Measurements from ENCODE around the gene EPHA6.
"Not testable (repeated sequence)": the region's sequence is repeated elsewhere in the genome, so short reads cannot be mapped to it uniquely, and the experiment has no call there.

EPHA6 gene

DNA sequence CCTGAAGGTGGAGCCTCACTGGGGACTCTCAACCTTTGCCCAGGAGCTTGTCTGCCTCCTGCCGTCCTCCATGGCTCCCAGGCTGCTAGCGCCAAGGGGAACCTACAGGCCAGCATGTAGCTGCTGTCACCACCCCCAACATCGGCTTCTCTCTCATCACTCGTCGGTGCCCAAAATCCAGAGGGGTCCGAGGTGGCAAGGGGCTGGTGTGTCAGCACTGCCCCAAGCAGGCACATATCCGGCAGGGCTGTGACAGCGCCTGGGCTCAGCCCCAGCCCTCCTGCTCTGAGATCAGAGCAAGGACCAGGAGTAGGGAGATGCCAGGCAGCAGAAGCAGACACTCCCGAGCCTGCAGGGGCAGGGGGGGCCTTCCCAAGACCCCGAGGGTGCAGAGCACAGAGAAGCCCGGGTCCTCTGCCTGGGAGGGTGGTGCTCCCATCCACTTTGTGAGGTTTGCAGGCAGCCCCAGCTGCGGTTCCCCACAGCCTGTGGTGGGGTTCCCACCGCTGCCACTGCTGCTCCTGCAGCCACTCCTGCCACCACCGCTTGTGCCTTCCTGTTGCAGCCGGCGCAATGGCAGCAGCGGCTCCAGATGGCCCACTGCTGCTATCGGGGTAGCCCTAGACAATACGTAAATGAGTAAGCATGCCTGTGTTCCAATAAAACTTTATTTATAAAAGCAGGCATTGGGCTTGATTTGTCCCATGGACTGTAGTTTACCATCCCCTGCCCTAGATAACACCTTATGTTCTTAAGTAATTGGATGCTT lies 451.0 kb downstream of the EPHA6 start:
- in situ Hi-C loops (cut with HindIII; ENCODE audit: low sequenced_read_pairs): no loop called here

DNA sequence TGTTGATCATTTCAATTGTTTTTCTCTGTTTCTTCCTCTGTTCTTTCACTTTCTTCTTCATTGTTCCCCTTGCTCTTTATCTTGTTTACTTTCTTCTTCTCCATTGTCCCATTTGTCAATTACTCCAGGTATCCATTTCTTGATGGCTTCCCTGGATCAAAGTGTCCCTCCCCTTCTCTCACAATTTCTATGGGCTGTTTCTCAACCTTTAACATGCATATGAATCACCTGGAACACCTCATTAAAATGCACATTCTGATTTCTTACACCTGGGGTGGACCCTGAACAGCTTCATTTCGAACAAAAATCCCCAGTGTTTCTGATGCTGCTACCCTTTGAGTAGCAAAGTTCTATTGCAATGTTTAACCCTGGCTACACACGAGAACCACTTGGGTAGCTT lies 454.8 kb downstream of the EPHA6 start:
- in situ Hi-C loops (cut with HindIII; ENCODE audit: low sequenced_read_pairs): no loop called here

DNA sequence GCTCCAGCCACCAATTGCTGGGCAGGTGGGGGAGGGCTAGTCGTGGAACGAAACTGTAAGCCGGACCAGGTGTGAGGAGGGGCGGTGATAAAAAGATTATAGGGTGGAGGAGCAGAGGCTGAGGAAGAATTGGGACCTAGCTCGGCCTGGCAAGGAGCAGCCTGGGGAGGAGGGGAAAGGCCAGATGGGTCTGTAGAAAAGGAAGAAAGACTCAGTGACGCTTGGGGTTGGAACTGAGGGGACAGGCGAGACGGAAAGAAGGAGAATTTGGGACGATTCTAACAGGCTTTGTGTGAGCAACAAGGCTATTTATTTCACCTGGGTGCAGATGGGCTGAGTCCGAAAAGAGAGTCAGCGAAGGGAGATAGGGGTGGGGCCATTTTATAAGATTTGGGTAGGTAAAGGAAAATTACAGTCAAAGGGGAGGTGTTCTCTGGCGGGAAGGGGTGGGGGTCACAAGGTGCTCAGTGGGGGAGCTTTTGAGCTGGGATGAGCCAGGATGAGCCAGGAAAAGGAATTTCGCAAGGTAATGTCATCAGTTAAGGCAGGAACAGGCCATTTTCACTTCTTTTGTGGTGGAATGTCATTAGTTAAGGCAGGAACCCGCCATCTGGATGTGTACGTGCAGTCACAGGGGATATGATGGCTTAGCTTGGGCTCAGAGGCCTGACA lies 462.6 kb downstream of the EPHA6 start:
- in situ Hi-C loops (cut with HindIII; ENCODE audit: low sequenced_read_pairs): not testable (repeated sequence)

DNA sequence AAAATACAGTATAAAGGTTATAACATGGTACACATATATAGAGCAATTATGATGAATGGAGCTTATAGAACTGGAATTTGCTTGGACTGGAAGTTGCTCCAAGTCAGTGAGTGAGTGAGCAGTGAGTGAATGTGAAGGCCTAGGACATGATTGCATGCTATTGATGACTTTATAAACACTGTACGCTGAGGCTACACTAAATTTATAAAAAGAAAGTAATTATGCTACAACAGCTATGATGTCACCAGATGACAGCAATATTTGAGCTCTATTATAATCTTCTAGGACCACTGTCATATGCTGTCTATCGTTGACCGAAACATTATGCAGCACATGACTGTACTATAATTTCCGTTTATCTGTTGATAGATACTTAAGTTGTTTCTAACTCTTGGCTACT lies 463.3 kb downstream of the EPHA6 start:
- in situ Hi-C loops (cut with HindIII; ENCODE audit: low sequenced_read_pairs): no loop called here

DNA sequence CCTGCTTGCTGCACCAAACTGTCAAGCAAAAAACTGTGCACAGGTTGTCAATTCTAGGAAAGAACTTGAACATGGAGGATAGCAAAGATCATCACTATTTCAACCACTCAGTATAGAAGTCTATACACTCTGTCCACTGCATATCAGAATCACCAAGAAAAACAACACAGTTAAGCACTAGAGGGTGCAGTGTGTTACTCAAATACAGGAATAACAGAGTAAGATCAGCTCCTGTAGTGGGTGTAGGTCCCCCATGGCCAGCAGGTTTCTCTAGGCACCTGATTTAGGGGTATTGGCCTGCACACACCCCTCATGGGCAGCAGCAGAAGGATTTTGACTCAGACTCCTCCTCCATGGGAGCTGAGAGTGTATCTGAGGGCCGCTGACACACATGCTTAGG lies 464.1 kb downstream of the EPHA6 start:
- in situ Hi-C loops (cut with HindIII; ENCODE audit: low sequenced_read_pairs): no loop called here

DNA sequence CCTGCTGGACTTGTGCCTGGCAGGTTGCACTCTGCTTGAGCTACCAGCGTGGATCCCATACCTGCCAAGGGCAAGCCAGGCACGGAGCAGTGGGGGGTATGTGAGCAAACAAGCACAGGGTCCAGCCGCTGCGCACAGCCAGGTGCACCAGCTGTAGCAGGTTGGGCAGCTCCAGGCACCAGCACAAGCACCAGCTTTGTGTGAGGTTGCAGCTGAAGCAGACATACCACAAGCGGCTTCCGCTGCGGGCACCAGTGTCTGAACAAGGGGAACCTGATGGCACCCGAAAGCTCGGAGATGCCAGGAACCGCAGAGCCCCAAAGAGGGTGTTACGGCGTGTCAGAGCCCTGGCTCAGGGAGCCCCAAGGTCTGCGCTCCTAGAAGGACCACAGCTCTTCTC lies 477.5 kb downstream of the EPHA6 start:
- in situ Hi-C loops (cut with HindIII; ENCODE audit: low sequenced_read_pairs): no loop called here

DNA sequence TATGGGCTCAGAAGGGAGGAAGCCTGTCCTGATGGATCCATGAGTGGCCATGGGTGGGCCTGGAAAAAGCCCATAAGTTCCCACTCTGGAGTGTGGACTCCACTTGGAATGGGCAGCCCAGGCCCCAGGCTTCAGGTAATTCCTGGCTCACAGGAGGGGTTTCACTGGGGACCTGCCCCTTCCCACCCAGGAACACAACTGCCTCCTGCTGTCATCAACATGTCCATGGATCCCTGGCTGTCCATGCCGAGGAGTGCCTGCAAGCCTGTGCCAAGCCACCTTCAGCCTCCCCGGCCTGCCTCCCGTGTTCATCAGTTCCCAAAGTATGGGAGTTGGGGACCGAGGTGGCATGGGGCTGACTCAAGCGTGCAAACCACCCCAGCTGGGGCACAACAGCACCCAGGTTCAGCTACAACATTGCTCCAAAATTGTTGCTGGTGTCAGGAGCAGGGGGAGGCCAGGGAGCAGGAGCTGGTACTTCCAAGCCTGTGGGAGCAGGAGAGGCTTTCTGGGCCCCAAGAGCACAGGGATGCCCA lies 479.3 kb downstream of the EPHA6 start:
- in situ Hi-C loops (cut with HindIII; ENCODE audit: low sequenced_read_pairs): no loop called here

DNA sequence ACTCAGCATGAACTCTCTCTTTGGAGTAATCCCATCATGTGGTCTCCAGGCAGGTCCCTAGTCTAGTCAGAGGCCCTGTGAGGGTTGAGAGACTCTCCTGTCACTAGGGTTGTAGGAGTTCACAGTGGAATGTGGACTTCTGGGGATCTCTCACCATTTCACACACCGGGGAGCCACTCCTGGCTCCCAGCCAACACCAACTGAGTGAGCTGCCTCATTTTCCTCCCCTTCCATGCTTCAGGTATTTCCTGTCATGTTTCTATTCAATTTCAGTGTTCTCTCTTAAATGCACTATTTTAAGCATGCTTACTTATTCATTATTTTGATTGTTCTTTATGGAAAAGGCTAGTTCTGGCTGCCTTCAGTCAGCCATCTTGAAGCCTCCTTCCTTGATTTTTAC lies 482.6 kb downstream of the EPHA6 start:
- in situ Hi-C loops (cut with HindIII; ENCODE audit: low sequenced_read_pairs): no loop called here

DNA sequence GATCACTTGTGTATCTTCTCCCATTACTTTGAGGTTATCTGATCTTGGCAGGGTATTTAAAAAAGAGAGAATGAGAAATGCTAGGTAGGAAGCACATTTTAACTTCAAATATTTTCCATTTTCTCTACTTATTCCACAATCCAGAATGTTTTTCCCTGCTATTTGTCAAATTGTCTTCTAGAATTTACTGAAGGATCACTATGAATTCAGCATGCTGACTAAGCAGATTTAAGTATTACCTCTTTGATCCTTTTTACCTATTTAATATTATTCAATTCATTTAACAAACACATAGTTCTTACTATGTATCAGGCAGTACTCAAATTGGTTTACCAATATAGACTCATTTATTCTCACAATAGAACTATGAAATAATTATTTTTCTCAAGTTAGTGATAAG lies 486.7 kb downstream of the EPHA6 start:
- in situ Hi-C loops (cut with HindIII; ENCODE audit: low sequenced_read_pairs): no loop called here

DNA sequence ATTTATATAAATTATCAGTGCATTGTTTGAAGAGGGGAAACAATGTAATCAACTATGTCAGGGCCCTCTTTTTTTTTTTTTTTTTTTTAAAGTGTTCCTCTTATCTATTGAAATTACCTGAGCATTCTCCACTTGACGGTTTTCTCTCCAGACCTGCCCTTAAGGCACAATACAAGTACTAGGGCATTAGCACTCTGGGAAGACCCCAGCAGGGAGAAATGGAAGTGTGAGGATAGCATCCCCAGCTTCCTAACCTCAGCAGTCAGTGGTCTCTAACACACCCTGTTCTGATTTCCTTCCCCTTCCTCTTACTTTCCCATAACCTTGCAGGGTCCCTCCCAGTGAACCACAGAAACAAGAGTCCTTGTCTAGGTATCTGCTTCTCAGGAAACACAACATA lies 491.8 kb downstream of the EPHA6 start:
- in situ Hi-C loops (cut with HindIII; ENCODE audit: low sequenced_read_pairs): no loop called here

DNA sequence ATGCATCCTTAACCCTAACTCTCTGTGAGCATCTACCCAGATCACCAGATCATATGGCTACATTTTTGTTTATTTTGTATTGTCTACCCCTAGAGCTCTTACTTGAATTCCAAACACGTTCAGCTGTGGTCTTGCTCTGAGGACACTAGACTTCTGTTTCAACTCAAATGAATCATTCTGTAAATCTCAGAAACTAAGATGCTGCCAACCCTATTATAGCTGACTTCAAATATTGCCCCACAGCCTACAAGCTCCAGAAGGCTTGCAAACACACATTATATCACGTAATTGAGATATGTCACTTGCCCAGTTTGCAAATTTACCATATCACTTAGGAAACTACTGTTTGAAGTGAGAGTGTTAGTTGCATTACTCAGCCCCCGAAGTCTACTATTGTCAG lies 524.0 kb downstream of the EPHA6 start:
- in situ Hi-C loops (cut with HindIII; ENCODE audit: low sequenced_read_pairs): no loop called here

DNA sequence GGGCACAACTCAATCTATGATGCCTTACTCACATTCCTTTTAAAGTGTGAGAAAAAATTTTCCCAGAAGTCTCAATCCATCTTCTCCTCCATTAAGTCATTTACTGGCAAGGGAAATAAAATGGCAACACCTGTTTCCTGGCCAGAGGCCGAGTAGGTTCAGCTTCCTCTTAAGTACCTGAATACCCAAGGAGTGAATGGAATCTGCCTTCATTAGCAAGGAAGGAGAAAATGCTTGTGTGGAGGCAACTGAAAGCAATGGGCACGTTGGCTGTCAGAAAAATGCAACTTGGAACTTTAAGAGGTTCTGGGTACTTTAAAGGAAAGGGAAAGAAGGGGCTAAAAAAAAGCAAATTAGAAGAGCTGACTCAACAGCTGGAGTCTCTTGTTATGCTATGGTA lies 526.5 kb downstream of the EPHA6 start:
- in situ Hi-C loops (cut with HindIII; ENCODE audit: low sequenced_read_pairs): no loop called here

DNA sequence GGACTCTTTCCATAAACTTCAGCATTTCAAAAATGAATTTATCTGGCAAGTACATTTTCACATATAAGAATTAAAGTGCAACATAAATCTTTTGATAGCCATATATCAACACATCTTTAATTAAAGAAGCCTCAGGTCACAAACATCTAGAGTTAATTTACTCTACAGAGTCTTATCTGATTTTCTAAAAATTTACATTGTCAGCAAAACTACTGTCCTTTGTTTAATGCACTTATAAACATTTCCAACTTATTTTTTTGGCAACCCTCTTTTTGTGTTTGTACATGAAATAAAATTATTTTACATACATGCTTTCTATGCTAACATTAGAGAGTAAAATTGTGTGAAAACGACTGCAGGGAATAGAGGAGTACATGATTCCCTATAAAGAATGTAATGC lies 533.4 kb downstream of the EPHA6 start:
- in situ Hi-C loops (cut with HindIII; ENCODE audit: low sequenced_read_pairs): no loop called here

DNA sequence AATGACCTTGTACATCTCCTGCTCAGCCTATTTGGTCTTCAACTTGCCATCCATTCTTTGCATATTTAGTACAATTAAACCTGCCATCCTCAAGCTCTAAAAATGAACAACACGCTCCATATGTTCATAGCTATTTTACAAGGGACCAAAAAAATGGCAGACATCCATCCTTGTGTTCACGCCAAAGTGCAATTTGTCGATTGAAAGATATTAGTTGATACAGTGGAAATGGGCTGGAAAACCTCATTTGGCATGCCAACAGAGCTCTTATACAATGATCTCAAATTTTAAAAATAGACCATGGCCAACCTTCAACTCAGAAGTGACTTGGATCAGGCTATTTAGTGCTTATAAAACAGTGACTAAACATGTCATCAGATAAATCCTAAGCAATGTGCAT lies 536.6 kb downstream of the EPHA6 start:
- in situ Hi-C loops (cut with HindIII; ENCODE audit: low sequenced_read_pairs): no loop called here

DNA sequence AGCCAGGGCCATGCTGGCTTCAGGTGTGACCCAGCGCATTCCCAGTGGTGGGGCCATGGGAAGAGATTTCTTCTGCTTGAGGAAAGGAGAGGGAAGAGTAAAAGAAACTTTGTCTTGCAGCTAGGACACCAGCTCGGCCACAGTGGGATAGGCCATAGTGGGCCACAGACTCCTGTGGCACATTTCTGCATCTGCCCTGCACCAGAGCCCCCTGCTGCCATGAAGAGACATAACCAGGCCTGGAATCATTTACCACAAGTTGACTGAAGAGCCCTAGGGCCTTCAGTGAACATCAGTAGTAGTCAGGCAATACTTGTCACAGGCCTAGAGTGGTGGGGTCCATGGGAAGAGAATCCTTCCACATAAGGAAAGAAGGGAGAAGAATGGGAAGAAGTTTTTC lies 538.8 kb downstream of the EPHA6 start:
- in situ Hi-C loops (cut with HindIII; ENCODE audit: low sequenced_read_pairs): no loop called here

DNA sequence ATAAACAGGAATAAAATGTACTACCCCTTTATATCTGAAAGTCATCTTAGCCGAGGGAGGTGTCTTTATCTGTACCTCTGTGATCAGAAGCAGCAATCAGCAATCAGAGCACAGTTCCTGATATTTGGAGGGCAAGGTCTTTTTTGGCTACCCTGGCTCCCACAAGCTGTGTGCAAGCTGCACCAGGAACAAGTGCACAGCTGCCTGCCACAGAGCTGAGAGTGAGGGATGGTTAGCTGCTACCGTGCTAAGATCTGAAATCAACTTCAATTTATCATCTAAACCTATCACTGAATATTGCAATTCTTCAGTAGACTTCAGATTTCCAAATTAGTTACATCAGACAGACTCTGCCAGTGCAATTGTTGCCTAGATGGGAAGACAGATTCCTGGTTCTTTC lies 545.6 kb downstream of the EPHA6 start:
- in situ Hi-C loops (cut with HindIII; ENCODE audit: low sequenced_read_pairs): no loop called here

DNA sequence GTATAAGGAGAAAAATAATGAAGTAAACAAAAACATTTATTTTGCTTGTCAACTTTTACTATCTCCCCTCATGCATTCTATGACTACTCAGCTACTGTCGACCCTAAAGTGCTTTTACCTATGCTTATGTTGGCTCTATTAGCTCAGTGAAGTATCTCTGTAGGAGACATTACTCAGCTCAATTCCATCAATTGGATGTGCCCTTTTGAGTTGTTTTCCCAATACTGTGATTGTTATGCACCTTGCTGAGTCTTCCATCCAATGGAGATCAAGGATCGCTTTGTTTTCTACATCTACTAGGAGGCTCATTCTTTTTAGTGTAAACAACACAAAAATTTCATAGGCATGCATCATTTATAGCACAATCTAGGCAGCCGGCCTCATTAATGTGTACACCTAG lies 546.4 kb downstream of the EPHA6 start:
- in situ Hi-C loops (cut with HindIII; ENCODE audit: low sequenced_read_pairs): no loop called here

DNA sequence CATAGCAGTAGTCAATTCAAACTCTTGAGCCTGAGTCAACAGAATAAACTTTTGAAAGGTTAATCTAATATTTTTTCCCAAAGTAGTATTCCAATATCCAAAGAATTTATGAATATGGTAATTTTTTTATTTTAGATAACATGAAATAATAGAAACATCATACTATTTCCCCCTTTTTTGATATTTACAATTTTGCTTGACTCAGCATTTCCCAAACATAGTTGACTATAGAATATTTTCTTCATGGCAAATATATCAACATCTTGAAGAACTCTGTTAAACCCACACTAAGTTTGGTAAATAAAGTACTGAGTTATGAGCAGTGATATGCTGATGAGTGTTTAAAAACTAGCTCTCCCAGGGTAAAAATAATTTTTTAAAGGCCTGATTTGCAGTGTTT lies 570.2 kb downstream of the EPHA6 start:
- in situ Hi-C loops (cut with HindIII; ENCODE audit: low sequenced_read_pairs): no loop called here

DNA sequence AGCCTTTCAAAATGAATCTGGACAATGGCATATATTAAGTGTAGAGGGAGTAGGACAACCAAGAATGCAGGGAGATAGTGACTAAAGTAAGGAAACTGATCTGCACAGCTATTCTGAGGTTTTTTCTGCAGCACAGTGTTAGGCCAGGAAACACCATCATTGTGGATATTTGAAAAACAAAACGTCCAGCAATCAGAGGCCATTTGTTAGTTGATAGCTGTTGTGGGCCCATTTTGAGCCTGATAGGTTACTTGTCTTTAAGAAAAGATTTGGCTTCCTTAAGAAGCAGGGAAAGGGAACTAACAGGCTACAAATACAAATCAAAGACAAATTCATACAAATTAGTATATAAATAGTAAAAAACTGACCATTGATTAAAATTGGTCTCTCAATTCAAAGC lies 574.4 kb downstream of the EPHA6 start:
- in situ Hi-C loops (cut with HindIII; ENCODE audit: low sequenced_read_pairs): no loop called here

DNA sequence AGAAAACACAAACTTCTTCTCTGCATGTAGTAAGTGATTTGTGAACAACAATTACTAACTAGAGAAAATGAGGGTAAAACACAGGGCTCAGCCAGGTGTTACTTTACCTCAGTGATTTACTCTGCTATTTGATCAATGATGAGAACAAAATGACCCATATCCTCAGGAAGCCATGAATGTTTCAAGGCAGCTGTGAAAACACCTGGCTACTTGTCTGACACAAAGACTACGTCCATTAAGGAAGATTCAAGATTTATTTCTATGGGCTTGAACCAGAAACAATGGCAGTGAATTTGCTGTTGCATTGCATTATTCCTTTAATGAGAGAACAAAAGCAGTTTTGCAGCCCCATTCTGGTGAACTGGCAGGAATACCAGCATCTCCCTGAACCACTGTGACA lies 575.5 kb downstream of the EPHA6 start:
- in situ Hi-C loops (cut with HindIII; ENCODE audit: low sequenced_read_pairs): no loop called here

DNA sequence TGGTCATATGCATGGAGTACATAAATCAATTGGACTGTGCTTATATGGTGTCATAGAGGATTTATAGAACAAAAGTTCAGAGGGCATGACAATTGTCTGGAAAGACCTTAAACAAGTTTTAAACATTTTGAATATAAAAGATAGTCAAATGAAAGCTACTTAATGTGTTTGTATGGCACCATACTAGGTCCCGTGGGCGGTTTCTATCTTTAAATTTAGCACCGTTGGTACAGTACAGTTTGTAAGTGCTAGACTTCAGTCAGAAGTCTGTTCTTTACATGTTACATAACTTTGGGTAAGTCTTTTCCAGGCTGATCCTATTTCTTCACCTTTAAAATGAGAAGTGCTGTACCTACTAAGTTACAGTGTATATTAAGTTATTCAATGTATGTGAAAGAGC lies 576.8 kb downstream of the EPHA6 start:
- in situ Hi-C loops (cut with HindIII; ENCODE audit: low sequenced_read_pairs): no loop called here

DNA sequence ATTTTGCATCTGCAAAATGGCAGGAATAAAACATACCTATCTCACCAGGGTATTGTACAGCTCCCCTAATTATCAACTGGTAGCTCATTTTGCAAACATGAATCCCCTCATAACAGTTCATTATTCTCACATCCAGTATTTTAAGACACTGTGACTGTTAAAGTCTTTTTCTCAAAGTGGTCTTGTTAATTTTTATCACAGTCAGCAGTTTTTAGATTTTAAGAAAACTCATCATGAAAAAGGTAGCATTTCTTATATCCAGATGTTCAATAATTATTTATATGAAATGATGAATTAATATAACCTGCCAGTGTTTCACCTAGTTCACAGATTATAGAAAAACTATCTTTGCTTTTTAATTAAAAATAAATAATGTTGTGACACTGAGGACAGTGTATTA lies 595.2 kb downstream of the EPHA6 start:
- in situ Hi-C loops (cut with HindIII; ENCODE audit: low sequenced_read_pairs): no loop called here

DNA sequence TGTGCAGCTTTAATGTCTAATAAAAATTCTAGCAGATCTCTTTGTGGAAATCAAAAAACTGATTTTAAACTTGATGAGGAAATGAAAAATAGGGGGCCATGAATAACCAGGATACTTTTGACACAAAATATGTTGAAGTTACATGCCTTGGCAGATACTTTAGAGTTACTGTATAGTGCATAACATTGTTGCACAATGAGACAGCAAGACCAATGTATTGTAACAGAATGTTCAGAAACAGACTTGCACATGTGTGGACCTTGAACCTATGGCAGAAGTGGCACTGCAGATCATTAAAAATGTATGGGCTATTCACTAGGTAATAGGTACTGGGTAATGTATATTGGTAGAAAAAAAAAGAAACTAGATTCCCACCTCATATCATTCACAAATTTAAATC lies 607.2 kb downstream of the EPHA6 start:
- in situ Hi-C loops (cut with HindIII; ENCODE audit: low sequenced_read_pairs): no loop called here

All from DLD1 (cell line).